NCI-H1417 (cell line): ENCODE measurements around the gene MOXD1.
"Not testable (repeated sequence)": the region's sequence is repeated elsewhere in the genome, so short reads cannot be mapped to it uniquely, and the experiment has no call there.

Source experiments
- DNase-seq, 3 experiments: peaks; one replicate each; lab custom pipeline; 2025; lab: John Stamatoyannopoulos, UW

The MOXD1 gene

DNA sequence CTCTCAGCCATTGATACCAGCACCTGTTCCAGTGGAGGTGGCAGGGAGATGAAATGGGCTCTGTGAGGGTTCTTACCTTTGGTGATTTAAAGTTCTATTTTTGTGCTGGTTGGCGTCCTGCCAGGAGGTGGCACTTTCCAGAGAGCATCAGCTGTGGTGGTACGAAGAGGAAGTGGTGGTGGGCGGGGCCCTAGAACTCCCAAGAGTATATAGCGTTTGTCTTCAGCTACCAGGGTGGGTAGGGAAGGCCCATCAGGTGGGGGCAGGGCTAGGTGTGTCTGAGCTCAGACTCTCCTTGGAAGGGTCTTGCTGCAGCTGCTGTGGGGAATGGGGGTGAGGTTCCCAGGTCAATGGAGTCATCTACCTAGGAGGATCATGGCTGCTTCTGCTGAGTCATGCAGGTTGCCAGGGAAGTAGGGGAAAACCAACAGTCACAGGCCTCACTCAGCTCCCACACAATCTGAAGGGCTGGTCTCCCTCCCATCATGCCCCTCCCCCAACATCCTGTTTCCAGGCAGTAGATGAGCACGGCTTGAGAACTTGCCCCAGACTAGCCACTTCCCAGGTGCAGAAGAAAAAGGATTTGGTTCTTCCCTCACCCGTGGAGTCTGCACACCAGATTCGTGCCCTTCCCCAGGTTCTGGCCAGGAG lies 46.6 kb downstream of the MOXD1 start:
- DNase-seq, result no peak

DNA sequence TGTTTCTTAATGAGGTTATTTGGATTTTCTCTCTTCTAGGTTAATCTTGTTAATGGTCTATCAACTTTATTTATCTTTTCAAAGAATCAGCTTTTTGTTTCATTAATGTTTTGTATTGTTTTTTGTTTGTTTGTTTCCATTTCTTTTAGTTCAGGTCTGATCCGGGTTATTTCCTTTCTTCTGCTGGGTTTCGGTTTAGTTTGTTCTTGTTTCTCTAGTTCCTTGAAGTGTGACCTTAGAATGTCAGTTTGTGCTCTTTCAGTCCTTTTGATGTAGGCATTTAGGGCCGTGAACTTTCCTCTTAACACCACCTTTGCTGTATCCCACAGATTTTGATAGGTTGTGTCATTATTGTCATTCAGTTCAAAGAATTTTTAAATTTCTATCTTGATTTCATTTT lies 49.3 kb downstream of the MOXD1 start:
- DNase-seq, result not testable (repeated sequence)

DNA sequence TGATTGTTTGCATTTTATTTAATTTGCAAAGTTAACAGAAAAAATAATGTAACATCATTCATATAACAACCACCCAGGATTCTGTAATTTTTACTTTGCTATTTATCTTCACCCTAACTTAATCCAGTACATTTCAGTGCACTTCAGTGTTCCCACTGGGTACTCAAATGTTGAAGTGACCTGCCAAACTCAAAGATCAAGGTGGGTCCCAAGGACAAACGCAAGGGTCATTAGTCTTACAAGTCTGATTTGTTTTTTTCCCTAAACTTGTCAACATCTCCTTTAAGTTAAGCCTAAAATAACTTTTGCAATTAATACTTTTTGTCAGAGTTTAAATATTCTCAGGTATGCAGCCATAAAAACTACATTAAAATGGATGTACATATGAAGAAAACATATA lies 53.0 kb downstream of the MOXD1 start:
- DNase-seq, result no peak

DNA sequence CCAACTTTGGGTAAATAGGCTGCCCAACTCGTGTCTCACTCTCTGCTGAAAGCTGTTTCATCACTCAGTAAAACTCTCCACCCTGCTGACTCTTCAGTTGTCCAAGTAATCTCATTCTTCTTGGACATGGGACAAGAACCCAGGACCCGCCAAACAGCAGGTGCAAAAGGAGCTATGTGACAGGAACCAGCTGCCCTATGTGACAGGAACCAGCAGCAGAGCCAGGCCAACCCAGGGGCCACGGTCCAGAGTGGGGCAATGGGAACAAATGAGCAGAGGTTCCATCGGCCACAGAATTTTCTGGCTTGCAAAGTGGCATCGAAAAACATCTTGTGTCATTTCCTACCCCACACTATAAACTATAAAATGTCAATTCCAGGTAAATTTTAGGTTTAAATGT lies 56.5 kb downstream of the MOXD1 start:
- DNase-seq, result no peak

DNA sequence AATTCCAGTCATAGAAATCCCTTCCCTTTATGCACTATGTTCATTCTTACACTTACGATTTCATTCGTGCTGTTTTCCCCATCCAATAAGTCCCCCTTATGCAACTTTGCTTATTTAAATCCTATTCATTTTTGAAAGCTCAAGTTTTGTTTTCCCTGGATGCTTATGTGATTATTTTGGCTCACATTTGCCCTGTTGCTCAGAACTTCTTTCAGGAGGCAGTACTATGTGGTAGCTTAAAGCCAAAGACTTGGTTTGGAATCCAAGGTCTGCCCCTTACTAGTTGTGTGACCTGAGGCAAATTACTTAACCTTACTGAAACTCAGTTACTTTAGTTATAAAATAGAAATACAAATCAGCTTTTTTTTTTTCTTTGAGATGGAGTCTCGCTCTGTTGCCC lies 59.6 kb downstream of the MOXD1 start:
- no peak for DNase-seq

DNA sequence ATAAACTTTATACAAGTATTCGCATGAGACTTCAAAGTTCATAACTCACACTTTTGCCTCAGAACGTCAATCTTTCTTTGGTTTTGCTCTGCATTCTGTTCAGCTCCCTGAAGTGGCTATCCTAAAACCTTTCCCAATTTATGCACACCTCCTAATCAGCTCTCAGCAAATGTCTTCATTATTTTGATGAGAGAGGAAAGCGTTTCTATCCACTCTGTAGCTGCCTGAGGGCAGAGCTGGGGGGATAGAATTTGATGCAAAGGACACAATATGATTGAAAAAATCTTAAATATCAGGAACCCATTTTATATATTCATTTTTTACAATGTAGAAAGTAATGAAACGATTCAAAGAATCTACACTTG lies 66.8 kb downstream of the MOXD1 start:
- no peak for DNase-seq

DNA sequence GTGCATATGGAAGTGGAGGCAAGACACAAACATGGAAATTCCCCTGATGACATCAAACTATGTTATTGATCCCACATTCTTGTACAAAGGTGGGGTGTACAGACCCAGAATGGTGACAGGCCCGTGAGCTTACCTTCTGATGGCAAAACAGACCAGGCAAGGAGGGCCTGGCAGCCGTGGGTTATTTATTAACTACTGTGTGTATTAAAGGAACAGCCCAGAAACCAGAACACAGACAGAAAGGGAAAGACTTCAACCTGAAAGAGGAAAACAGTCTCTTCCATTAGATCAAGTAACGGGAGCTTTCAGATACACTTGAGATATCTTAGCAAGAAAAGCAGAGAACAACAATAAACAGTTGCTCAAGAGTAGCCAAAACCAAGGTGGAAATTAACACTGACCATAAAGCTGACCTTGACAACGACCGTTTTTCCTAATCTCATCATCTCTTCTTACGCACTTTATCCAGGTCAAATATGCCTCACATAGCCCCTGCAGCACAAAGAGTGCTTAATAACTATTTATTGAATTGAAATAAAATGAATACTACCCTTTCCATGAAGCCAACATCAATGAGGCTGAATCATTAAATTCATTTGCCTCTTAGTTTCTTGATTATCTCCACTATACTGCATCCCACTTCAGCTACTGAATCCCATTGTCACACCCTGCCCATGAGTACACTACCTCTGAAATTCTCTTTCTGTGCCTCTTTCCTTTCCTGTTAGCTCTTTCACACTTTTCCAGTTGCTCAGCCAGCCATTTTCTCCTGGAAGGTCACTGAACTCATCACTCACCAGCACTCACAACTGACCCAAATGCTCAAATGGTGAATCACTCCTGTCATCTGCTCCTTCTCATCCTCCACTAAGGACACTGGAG lies 67.4 kb downstream of the MOXD1 start:
- peak in 1 of 3 experiments; percentile 11 for DNase-seq

DNA sequence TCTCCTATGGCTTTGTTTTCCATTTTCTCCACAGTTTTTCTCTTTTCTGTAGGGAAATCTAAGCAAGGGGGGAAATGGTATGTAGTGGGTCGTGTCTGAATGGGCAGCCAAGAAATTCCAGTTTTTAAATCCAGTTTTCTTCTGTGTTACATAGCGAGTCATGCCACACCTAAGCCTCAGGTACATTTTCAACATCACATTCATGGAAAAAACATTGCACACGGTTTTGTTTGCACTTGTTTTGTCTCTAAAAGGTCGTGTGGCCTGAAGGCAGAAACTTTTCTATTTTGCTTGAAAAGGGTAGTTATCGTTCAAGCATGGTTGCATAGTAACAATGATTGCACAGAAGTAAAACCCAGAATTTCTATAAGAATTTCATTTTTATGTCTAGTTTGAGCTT lies 70.5 kb downstream of the MOXD1 start:
- peak in 1 of 3 experiments; percentile 21 for DNase-seq

DNA sequence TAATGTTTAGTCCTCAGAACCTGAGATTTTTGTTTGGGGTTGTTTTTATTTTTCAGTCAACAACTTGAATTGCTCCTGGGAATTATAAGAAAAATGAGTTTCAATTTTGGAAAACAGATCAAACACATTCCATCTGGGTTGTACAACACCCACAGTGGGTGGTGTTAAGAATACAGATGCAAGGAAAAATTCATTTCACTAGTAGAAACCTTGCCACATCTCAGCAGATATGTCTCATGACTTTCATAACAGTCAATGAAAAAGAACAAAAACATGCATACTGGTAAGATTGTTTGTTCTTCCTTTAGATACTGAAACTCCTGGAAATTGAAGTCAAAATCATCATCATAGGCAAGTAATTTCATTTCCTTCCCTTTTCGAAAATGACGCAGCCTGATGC lies 78.9 kb downstream of the MOXD1 start:
- DNase-seq, result no peak

DNA sequence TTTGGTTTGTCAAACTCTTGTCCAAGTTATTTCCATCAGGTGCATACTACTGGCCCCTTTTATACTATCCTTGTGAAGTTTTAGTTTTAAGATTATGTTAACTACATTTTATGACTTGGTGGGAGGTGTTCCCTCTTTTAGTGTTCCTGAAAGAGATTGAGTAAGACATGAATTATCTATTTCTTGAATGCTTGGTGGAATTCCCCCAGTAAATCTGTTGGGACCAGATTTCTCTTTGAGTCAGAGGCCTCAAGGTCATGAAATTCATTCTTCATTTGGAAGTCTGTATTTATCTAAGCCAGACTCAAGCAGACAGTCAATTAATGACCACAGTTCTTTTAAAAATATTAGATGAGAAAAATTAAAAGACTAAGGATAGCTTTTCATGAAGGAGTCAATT lies 81.3 kb downstream of the MOXD1 start:
- no peak for DNase-seq

DNA sequence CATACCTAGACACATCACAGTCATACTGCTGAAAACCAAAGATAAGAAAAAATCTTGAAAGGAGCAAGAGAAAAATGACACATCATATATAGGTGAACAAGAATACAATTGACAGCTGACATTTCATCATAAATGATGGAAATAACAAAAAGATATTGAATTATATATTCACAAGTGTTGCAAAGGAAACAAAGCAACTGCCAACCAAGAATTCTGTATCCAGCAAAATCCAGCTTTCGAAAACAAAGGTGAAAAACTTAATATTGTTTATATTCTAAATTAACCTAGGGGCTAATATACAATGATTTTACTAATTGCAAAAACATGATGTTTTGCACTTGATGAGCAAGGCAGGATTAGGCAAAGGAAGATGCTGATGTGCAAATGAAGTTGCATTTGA lies 84.3 kb downstream of the MOXD1 start:
- no peak for DNase-seq

DNA sequence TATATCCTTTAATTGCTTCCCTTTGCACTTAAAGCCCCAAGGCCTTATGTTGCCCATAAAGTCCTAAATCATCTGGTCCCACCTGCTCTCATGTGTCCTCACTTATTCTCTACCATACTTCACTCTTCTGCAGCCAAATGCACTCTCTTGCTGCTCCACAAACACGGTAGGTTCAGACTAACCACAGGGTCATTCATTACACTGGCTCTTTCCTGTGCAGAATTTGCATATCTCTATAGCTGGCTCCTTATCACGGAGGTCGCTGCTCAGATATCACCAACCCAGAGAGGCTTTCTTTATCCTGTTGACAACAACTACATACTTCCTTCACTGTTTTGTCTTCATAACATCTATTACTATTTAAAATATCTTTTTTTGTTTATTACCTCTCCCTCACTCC lies 86.8 kb downstream of the MOXD1 start:
- no peak for DNase-seq

DNA sequence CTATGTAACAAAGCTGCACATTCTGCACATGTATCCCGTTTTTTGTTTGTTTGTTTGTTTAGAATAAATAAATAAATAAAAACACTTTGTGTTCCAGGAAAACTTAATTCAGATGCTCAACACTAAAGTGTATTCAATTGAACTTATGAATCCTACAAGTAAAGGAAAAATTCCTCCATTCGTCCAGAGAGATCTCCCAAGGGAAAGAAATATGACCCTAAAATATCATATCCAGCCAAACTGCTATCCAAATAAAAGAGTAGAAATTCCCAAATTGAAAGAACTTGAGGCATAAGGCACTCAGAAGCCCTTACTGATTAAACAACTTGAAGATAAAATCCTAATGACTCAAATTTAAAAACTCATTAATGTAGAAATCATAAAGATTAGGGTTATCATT lies 90.4 kb downstream of the MOXD1 start:
- DNase-seq, result no peak

DNA sequence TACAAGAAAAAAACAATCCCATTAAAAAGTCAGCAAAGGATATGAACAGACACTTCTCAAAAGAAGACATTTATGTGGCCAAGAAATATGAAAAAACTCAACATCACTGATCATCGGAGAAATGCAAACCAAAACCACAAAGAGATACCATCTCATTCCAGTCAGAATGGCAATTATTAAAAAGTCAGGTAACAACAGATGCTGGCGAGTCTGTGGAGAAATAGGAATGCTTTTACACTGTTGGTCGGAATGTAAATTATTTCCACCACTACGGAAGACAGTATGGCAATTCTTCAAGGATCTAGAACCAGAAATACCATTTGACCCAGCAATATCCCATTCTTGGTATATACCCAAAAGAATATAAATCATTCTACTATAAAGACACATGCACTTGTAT lies 91.1 kb downstream of the MOXD1 start:
- not testable (repeated sequence) for DNase-seq

DNA sequence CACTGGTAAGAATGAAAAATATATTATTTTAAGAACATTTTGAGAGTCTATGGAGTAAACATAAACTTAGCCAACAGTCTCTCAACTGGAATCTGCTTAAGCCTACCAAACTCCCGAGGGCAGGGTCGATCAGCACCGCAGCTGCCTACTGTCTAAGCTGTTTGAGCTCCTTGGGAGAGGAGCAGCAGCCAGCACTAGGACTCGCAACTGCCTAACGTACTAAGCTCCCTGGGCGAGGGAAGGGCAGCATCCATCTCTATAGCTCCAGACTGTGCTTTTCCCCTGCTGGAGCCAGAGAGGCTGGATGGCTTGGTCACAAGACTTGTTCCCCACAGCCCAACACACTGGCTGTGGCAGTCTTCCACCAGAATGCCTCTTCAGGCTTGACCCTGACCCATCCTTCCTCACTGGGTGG lies 96.4 kb downstream of the MOXD1 start:
- no peak for DNase-seq

DNA sequence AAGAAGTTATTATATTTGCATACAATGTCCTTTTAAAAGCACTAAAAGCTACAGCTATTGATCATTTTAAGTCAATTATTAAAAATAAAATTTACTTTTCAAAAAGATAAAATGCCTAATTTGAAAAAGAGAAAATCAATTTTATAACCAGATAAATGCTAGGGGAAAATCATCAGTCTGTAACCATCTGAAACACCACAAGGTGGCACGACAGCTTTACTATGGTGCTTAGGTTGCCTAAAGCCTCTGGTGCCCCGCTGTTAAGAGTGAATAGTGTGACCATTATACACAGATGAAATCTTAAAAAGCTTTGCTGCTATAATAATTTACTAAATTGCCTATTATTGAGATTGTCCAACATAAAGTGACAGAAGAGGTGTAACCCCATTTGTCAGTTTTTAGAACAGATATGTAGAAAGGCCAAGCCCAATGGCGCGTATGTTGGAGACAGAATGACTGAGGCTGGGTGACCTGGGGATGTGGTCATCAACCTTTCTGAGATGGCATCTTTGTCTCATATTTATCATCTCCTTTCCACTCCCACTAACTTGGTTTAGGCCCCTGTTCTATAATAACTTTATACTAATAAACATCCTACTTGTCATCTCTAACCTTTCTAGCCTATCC lies 100.8 kb downstream of the MOXD1 start:
- peak in 2 of 3 experiments; percentile 18 to 75 for DNase-seq

DNA sequence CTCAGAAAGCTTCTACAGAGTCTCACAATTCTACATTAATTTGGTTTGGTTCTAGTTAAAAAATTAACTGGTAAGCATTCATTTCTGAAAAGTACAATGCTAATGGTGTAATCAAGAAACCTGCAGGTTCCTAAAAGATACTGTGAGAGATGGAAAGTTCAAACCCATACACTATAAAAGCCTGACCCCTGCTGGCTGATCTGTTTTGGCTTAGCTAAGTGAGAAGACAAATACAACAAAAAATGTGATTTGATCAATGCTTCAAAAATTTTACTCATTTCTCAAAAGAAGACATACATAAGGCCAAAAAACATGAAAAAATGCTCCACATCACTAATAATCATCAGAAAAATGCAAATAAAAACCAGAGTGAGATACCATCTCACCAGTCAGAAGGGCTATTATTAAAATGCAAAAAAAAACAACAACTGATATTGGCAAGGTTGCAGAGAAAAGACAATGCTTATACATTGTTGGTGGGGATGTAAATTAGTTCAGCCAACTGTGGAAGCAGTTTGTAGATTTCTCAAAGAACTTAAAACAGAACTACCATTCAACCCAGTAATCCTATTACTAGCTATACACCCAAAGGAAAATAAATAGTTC lies 102.8 kb downstream of the MOXD1 start:
- peak; percentile 5 to 77 (median 49) for DNase-seq

DNA sequence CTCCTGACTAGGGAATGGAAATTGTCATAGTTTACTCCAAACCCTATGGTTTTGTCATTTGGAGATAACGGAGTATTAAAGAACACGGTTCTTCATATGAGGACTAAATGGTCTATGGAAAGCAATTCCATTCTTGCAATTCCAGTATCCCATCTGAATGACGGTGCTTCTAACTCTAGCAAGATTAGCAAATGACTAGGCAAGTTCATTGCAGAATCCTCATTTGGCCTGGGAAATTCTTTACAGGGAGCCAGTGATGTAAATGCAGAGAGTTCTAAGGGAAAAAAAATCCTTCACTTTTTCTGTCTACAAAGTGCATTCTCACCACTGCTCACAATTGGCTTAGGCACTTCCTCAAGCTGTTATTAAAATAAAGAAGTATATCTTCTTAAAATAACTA lies 111.5 kb downstream of the MOXD1 start:
- no peak for DNase-seq

DNA sequence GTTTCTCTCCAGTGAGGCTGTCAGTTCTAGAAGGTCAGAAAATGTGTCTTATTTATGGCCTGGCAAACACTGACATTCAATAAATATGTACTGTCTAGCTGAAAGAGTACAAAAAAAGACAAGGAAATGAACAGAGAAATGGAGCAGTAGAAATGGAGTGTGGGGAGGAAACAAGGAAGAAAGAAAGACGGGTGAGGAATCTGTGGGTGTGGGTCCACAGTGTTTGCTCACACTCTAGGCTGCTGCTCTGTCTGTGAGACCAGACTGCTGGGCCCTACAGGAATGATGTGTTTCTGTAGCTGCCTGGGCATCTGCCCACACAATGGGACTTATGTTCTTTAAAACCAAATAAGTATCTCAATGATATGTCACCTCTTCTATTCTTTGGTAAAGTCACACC lies 114.2 kb downstream of the MOXD1 start:
- DNase-seq, result no peak

DNA sequence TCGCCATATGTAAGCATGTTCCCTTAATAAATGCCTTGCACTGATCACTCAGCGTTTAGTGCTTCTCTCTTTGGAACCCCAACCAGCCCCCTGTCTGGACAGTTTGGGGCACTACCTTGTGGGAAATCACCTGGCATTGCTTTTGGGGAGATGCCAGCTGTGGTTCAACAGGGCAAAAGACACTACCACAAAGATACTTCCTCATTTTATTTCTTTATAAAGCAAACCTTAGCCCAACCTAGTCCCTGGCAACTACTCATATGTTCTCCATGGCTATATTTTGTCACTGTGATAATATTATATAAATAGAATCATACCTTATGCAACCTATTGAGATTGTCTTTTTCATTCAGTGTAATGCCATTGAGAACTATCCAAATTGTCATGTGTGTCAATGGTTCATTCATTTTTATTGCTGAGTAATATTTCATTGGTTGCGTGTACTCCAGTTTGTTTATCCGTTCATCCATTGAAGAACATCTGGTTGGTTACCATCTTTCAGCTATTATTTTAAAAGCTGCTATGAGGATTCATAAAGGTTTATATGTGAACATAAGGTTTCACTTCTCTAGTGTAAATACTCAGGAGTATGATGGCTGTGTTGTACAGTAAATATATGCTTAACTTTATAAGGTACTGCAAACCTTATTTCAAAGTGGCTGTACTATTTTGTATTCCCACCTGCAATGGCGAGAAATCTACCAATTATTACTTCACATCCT lies 114.8 kb downstream of the MOXD1 start:
- DNase-seq, result no peak

DNA sequence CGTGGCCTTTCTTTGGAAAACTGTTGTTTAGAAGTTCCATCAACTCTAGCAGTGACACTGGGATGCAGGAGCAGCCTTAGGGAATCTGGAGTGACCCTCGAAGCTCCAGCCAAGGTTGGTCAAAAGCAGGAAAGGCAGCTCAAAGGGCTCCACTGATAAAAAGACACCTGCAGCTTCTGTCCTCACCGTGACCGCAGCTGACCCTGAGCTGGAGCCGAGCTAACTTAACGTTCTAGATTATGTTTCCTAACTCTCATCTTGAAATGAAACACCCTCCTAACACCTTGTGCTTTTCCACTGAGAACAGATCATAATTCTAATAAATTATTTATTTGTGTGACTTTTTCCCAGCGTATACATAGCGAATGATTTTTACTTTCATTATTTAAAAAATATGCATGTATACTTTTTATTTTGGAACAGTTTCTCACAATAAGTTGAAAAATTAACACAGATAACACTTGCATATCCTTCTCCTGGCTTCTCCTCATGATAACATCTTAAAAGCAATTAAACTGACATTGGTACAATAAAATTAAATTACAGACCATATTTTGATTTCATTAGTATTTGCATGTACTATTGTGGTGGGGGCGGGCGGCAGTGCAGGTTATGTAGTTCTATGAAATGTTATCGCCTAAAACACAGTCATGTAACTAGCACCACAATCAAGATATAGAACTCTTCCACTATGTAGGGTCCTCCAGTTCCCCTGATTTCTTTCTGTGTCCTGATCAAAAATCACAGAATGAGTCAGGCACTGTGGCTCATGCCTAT lies 116.1 kb downstream of the MOXD1 start:
- DNase-seq, result no peak
